HCEC 1CT (cell line): Measurements from ENCODE around the gene KRTAP12-1.
A peak's percentile ranks its signal among the peaks of the same experiment; 100 is the strongest.

Experiments used
- DNase-seq: peaks from one replicate; pipeline ENCODE4 v3.0.0-alpha.2; 2017

Gene KRTAP12-1

DNA sequence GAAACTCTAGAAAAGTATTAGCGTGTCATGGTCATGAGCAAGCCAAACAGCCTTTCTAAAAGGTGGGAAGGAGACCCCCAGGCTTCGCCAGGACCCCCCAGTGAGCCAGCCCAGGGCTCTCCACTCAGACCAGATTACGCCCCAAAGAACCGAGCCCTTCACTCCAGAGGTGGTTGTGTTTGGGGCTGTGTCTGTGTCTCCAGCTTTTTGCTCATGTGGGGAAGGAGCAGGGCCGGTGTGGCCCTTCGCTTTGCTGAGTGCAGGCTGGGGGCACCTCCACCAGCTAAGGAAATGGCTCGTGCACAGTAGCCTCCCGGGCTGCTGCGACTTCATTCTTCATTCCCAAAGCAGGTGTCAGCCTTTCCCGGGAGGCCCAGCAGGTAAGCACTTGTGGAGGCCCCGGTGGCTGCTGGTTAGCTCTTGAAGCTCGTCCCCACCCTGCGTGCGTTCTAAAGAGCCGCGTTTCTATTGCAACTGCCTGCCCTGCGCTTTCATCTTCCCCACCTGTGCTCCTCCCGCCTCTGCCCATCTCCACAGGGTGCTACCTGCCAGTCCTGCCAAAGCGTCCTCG, 28.9 kb upstream of the KRTAP12-1 start:
- DNase-seq = no peak

DNA sequence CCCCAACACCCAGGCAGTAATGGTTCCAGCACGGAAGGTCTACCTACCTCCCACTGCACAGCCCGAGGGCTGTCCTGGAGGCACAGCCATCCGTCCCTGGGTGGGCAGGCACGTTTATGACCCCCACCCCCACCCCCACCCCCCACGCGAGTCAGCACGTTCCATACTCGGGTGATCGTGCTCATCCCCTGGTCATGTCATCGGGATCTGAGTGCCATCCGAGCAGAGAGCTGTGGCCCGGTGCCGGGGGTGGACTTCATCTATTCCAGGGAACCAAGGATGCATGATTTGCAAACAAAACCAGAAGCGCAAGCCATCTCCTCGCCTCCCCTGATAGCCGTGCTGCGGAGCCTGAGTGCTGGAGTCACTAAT, 28.3 kb upstream of the KRTAP12-1 start:
- DNase-seq = no peak

DNA sequence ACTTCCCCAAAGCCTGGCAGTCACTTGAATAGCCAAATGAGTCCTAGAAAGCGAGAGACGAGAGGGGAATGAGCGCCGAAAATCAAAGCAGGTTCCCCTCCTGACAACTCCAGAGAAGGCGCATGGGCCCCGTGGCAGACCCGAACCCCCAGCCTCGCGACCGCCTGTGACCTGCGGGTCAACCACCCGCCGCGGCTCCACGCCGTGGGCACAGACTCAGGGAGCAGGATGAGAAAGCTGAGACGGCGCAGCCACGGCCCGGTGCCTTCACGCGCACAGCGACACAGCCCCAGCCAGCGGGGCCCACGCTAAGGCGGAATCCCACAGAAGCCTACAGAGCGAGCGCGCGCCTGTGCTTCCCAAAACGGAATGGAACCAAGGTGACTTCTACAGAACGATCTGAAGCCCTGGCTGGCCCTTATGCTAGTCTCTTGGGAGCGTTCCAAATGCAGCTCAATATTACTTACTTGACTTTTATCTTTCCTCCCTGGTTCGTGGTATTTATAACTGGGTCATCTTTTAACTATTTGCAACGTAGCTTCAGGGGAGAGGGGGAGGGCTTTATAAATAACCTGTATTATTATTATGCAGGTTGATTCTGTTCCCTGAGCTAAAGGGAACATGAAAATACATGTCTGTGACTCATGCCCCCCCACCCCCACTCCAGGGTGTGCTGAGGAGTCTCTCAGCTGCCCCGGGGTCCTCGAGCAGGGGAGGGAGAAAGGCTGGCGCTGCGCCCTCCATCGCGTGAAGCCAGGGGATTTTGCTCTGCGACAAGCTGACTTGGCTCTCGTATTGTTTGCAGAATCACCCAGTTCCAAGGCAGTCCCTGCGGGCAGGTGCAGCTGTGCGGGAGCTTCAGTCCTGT, 27.7 kb upstream of the KRTAP12-1 start:
- DNase-seq = no peak

- DNase-seq = no peak
These were observed 27.0 kb upstream of the KRTAP12-1 start for GRCh38 chr21:44708866-44709425.

DNA sequence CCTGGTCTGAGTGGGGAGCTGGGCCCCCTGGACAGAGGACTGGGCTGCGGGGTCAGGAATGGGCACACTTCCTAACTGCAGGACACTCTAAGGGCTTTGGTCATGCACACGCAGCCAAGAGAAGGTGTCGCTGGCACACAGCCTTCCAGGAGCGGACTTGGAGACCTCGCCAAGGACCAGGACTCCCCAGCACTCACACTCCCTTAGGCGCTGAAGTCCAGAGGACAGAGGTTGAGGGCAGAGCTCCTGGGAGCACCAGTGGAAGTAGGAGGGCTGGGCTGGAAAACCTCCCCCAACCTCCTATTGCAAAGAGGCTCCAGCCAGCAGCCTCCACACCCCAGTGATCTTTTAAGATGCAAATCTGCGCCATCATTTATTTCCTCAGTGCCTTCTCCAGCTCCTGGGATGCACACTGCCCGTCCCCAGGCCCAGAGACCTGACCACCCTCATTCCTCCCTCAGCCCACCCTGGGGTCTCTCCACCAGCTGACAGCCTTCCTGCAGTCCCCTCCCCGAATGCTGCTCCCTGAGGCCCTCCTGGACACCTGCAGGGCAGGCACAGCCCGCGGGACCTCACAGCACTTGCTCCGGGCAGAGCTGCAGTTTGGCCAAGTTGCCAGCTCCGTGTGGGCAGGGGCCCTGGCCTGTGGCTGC, 26.4 kb upstream of the KRTAP12-1 start:
- DNase-seq = no peak

DNA sequence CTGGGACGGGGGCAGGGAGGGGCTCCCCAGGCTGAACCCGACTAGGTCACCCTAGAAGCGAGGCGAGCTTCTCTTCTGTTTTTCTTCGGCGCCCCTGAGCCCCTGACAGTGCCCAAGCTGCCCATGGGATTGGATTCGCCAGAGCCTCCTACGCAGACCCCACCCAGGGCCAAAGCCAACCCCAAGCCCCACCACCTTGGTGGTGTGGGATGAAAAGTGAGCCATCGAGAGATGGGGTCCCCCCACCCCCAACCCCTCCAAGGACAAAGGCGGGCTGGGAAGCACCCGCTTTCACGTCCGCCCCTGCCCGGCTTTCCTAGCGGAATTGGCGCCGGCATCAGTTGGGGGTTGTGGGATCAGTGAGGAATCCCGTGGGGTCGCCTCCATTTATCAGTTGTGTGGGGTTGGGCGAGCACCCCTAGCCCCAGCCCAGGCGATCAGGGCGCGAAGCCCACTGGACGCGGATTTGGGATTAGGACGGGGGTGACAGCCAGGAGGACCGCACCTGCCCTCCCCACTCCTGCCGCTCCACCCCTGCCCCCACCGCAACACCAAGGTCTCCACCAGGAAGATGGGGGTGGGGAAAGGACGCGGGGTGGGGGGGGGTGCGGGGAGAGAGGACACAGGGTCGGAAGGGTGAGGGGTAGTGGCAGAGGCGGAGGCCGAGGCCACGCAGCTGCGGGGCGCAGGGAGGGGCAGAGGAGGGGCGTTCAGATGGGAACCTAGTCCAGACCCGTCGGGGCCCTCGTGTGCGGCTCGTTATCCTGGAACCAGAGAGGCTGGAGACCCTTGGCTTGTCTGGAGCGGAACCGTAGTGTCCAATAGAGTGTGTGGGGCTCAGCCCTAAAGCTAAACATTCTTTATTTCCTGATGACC, 25.0 kb upstream of the KRTAP12-1 start:
- no peak for DNase-seq

GRCh38 chr21:44706026-44706705, 24.2 kb upstream of the KRTAP12-1 start:
- no peak for DNase-seq

- no peak for DNase-seq
These were observed 22.7 kb upstream of the KRTAP12-1 start for GRCh38 chr21:44704636-44705001.

DNA sequence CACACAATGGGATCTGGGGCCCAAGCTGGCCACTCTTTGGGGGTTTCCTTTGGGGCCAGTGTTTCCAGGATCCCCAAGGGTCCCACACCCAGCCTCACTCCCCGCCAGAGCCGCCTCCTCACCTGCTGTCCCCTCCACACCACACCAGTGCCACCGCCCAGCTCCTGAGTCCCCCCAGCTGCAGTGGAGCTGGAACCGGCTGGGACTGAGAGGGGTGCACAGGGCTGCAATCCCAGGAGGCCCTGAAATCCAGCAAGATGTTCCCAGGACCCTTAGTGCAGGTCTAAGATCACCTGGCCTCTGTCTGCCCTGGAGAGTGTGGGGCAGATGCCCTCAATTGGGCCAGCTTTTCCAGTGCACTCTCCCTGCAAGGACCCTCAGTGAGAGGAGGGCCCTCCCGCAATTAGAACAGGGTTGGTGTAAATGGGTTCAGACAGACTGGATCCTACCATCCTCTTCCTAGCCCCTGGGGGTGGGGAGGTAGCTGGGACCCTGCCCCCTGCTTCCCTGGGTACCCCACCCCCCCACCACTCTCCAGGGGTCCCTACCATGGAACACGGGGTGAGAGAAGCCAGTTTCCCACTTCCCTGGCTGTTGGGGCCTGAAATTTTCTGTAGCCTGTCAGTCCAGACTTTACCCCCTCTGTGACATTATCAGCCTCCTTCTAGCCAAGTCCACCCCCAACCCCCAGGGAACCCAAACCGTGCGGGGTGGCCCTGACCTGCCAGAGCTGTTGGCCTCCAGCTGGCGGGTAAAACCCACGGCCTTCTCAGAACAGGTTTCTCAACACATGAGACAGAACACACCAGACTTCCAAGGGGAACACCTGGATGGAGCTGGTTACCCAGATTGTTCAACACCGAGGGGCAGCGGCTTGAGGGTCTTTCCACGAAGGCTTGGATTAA, 22.0 kb upstream of the KRTAP12-1 start:
- DNase-seq = no peak

GRCh38 chr21:44702973-44703730, 21.2 kb upstream of the KRTAP12-1 start:
- no peak for DNase-seq

GRCh38 chr21:44702111-44702972, 20.4 kb upstream of the KRTAP12-1 start:
- DNase-seq = no peak

DNA sequence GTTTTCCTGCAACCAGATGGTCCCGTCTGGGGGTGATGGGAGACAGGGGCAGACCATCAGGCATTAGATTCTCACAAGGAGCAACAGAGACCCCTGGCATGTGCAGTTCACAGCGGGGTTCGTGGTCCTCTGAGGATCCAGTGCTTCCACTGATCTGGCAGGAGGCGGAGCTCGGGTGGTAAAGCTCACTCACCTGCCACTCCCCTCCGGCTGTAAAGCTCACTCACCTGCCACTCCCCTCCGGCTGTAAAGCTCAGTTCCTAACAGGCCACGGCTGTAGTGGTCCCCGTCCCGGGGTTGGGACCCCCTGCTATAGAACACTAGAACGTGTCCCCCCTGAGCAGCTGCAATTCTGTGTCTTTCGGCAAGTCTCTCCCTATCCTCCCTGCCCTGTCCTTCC, 19.6 kb upstream of the KRTAP12-1 start:
- DNase-seq = no peak

DNA sequence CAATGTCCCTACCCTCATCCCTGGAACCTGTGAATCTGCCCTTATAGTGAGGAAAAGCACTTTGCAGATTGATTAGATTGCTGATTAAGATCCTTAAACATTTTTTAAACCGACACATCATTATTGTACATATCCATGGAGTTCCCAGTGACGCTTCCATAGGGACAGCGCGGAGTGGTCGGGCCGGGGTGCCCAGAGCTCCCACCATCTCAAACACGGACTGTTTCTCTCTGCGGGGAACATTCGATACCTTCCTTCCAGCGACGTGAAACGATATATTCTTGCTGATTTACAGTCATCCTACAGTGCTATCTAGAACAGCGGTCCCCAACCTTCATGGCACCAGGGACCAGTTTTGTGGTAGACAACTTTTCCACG, 19.0 kb upstream of the KRTAP12-1 start:
- DNase-seq = no peak

- peak; percentile 5 for DNase-seq
These were observed 18.4 kb upstream of the KRTAP12-1 start for GRCh38 chr21:44700101-44701022.

- no peak for DNase-seq
These were observed 17.6 kb upstream of the KRTAP12-1 start for GRCh38 chr21:44699502-44700001.

GRCh38 chr21:44697811-44698734, 16.1 kb upstream of the KRTAP12-1 start:
- no peak for DNase-seq
